MG63 (cell line): ENCODE data around the gene ITGB6. TPM values are rescaled to one million over a fixed set of nuclear protein-coding genes. Genes with fewer than 3 reads are reported as not detected.
A peak's percentile ranks its signal among the peaks of the same experiment; 100 is the strongest.
"Not testable (repeated sequence)": the region's sequence is repeated elsewhere in the genome, so short reads cannot be mapped to it uniquely, and the experiment has no call there.

Experiments used
- DNase-seq: peaks from one replicate; pipeline ENCODE4 v3.0.0-alpha.2; 2020
- H3K27me3 ChIP-seq: fragments of 250-450 bp; sonication (Bioruptor Pico); 2 replicates; pipeline ENCODE4 v1.5.1; 2020; ENCODE audit warnings: mild to moderate bottlenecking, moderate library complexity
- H3K36me3 ChIP-seq: fragments of 250-450 bp; sonication (Bioruptor Pico); 2 replicates; pipeline ENCODE4 v1.5.1; 2020; ENCODE audit warnings: mild to moderate bottlenecking, moderate library complexity
- H3K4me3 ChIP-seq: fragments of 250-450 bp; sonication (Bioruptor Pico); 2 replicates; pipeline ENCODE4 v1.5.1; 2020; ENCODE audit warnings: mild to moderate bottlenecking, moderate library complexity
- H3K9me3 ChIP-seq: fragments of 250-450 bp; sonication (Bioruptor Pico); 2 replicates; pipeline ENCODE4 v1.5.1; 2020; ENCODE audit warnings: mild to moderate bottlenecking, moderate library complexity
- total RNA-seq: library from RNA; depleted of rRNA; stranded (reverse); fragments of >200 nt; shearing (Covaris generic); gene quantifications from 2 replicates; pipeline ENCODE4 v1.2.3, GENCODE V29; 2014; ENCODE audit warnings: low replicate concordance

Gene ITGB6
- total RNA-seq, 1 experiment from 2014 or later = not detected

- Histone ChIP-seq H3K27me3 (no peaks in the 10 kb centered on the region), H3K4me3 (no peak overlapping the region), H3K36me3 (no peaks in the 10 kb centered on the region), H3K9me3 (no peaks in the 10 kb centered on the region)
- DNase-seq = no peak
These were observed 31.2 kb downstream of the ITGB6 start for GRCh38 chr2:160168878-160169277.

GRCh38 chr2:160167089-160167740, 32.9 kb downstream of the ITGB6 start:
- H3K36me3 ChIP-seq = no peaks in the 10 kb centered on the region
- no peak for DNase-seq
- H3K9me3 ChIP-seq = no peaks in the 10 kb centered on the region
- no peaks in the 10 kb centered on the region for H3K27me3 ChIP-seq
- no peak overlapping the region for H3K4me3 ChIP-seq

GRCh38 chr2:160165996-160166395, 34.1 kb downstream of the ITGB6 start:
- Histone ChIP-seq H3K27me3 (no peaks in the 10 kb centered on the region), H3K9me3 (no peaks in the 10 kb centered on the region), H3K4me3 (no peak overlapping the region), H3K36me3 (no peaks in the 10 kb centered on the region)
- DNase-seq = no peak

GRCh38 chr2:160165081-160165480, 35.0 kb downstream of the ITGB6 start:
- Histone ChIP-seq H3K9me3 (no peaks in the 10 kb centered on the region), H3K27me3 (no peaks in the 10 kb centered on the region), H3K4me3 (no peak overlapping the region), H3K36me3 (no peaks in the 10 kb centered on the region)
- no peak for DNase-seq

GRCh38 chr2:160157861-160158829, 41.9 kb downstream of the ITGB6 start:
- no peak for DNase-seq
- no peak overlapping the region for H3K4me3 ChIP-seq
- no peaks in the 10 kb centered on the region for H3K27me3 ChIP-seq
- no peaks in the 10 kb centered on the region for H3K36me3 ChIP-seq
- no peaks in the 10 kb centered on the region for H3K9me3 ChIP-seq

GRCh38 chr2:160156665-160157064, 43.4 kb downstream of the ITGB6 start:
- Histone ChIP-seq H3K9me3 (no peaks in the 10 kb centered on the region), H3K27me3 (no peaks in the 10 kb centered on the region), H3K4me3 (no peak overlapping the region), H3K36me3 (no peaks in the 10 kb centered on the region)
- DNase-seq = peak; percentile 38

GRCh38 chr2:160156100-160156499, 44.0 kb downstream of the ITGB6 start:
- H3K4me3 ChIP-seq = no peak overlapping the region
- no peaks in the 10 kb centered on the region for H3K9me3 ChIP-seq
- no peaks in the 10 kb centered on the region for H3K27me3 ChIP-seq
- DNase-seq = no peak
- no peaks in the 10 kb centered on the region for H3K36me3 ChIP-seq

GRCh38 chr2:160148419-160148818, 51.7 kb downstream of the ITGB6 start:
- H3K4me3 ChIP-seq, H3K9me3 ChIP-seq, H3K27me3 ChIP-seq, DNase-seq, H3K36me3 ChIP-seq: not testable (repeated sequence)

GRCh38 chr2:160145471-160145870, 54.6 kb downstream of the ITGB6 start:
- no peak for DNase-seq
- Histone ChIP-seq H3K4me3 (no peak overlapping the region), H3K36me3 (no peaks in the 10 kb centered on the region), H3K27me3 (no peaks in the 10 kb centered on the region), H3K9me3 (no peaks in the 10 kb centered on the region)

- no peaks in the 10 kb centered on the region for H3K27me3 ChIP-seq
- no peaks in the 10 kb centered on the region for H3K36me3 ChIP-seq
- no peaks in the 10 kb centered on the region for H3K9me3 ChIP-seq
- no peak for DNase-seq
- no peak overlapping the region for H3K4me3 ChIP-seq
These were observed 55.6 kb downstream of the ITGB6 start for GRCh38 chr2:160144280-160144990.

GRCh38 chr2:160142472-160142871, 57.6 kb downstream of the ITGB6 start:
- H3K27me3 ChIP-seq = no peaks in the 10 kb centered on the region
- no peaks in the 10 kb centered on the region for H3K36me3 ChIP-seq
- no peak overlapping the region for H3K4me3 ChIP-seq
- H3K9me3 ChIP-seq = no peaks in the 10 kb centered on the region
- no peak for DNase-seq

- no peaks in the 10 kb centered on the region for H3K36me3 ChIP-seq
- DNase-seq = no peak
- H3K27me3 ChIP-seq = no peaks in the 10 kb centered on the region
- H3K4me3 ChIP-seq = no peak overlapping the region
- no peaks in the 10 kb centered on the region for H3K9me3 ChIP-seq
These were observed 58.2 kb downstream of the ITGB6 start for GRCh38 chr2:160141912-160142311.

GRCh38 chr2:160141419-160141818, 58.7 kb downstream of the ITGB6 start:
- no peak for DNase-seq
- Histone ChIP-seq H3K9me3 (no peaks in the 10 kb centered on the region), H3K36me3 (no peaks in the 10 kb centered on the region), H3K27me3 (no peaks in the 10 kb centered on the region), H3K4me3 (no peak overlapping the region)

- DNase-seq = no peak
- Histone ChIP-seq H3K36me3 (no peaks in the 10 kb centered on the region), H3K9me3 (no peaks in the 10 kb centered on the region), H3K4me3 (no peak overlapping the region), H3K27me3 (no peaks in the 10 kb centered on the region)
These were observed 59.6 kb downstream of the ITGB6 start for GRCh38 chr2:160140471-160140870.

- H3K4me3 ChIP-seq = no peak overlapping the region
These were observed 60.1 kb downstream of the ITGB6 start for GRCh38 chr2:160139991-160140390.

GRCh38 chr2:160139350-160139749, 60.7 kb downstream of the ITGB6 start:
- no peak for DNase-seq
- Histone ChIP-seq H3K27me3 (no peaks in the 10 kb centered on the region), H3K4me3 (no peak overlapping the region), H3K36me3 (no peaks in the 10 kb centered on the region), H3K9me3 (no peaks in the 10 kb centered on the region)

More at GRCh38 chr2:160139991-160140390, 60.1 kb downstream of the ITGB6 start:
- no peak for DNase-seq
- Histone ChIP-seq H3K36me3 (no peaks in the 10 kb centered on the region), H3K27me3 (no peaks in the 10 kb centered on the region), H3K9me3 (no peaks in the 10 kb centered on the region)

- Histone ChIP-seq H3K9me3 (no peaks in the 10 kb centered on the region), H3K27me3 (no peaks in the 10 kb centered on the region), H3K36me3 (no peaks in the 10 kb centered on the region), H3K4me3 (no peak overlapping the region)
- no peak for DNase-seq
These were observed 61.7 kb downstream of the ITGB6 start for GRCh38 chr2:160138406-160138805.
